H1 (cell line): Measurements from ENCODE around the gene MXD1.

Experiments used
- BACH1 ChIP-seq: IDR thresholded peaks from 2 replicates; pipeline ENCODE4 v1.6.1; 2012; ENCODE audit warnings: low read length, improper control_type of control experiment
- CREB1 ChIP-seq: IDR thresholded peaks from 2 replicates; pipeline ENCODE4 v1.6.1; 2012; ENCODE audit warnings: inconsistent platforms
- CTCF ChIP-seq, 3 experiments: IDR thresholded peaks; 1 replicate in 2 of 3; 2 replicates in 1 of 3; pipeline versions ENCODE4 v1.5.1 to v1.6.1; 2011; ENCODE audit warnings: low read length in 3 of 3, mild to moderate bottlenecking in 3 of 3, inconsistent platforms in 2 of 3, low read depth in 1 of 3, moderate library complexity in 1 of 3; ENCODE audit not compliant: insufficient read depth in 1 of 3; ENCODE audit errors: control extremely low read depth in 1 of 3
- EZH2 ChIP-seq: fragments of 200-600 bp; sonication (generic); IDR thresholded peaks from 2 replicates; pipeline ENCODE4 v1.7.1; 2012; ENCODE audit warnings: low read depth, mild to moderate bottlenecking, moderate library complexity, low read length, inconsistent platforms; ENCODE audit not compliant: severe bottlenecking
- POLR2AphosphoS5 ChIP-seq: IDR thresholded peaks from 2 replicates; pipeline ENCODE4 v1.6.1; 2011; ENCODE audit warnings: low read depth, low read length
- SIX5 ChIP-seq: IDR thresholded peaks from 2 replicates; pipeline ENCODE4 v1.6.1; 2011; ENCODE audit warnings: mild to moderate bottlenecking, low read depth, low read length
- TAF1 ChIP-seq: IDR thresholded peaks from 2 replicates; pipeline ENCODE4 v1.6.1; 2011; ENCODE audit warnings: mild to moderate bottlenecking, low read depth, low read length
- TBP ChIP-seq: IDR thresholded peaks from 2 replicates; pipeline ENCODE4 v1.6.1; 2011; ENCODE audit warnings: low read depth, low read length, improper control_type of control experiment

DNA sequence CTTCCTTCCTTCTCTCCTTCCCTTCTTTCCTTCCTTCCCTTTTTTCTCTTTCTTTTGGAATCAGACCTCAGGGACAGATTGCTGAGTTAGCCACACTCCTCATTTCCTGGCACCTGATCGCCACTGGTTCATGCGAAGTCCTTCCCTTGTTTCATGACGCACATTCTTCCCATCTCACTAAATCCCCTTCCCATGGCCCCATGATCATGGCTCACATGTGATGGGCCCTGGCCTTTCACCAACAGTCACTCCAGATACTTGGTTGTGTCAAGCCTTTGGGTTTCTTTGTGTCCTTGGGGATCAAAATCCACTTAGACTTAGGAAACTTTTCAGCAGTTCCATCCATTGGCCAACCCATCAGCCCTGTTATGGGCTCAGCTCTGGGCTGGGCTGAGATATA, 70.3 kb downstream of the MXD1 start:
- TF ChIP-seq POLR2AphosphoS5: no peak
- TF ChIP-seq TBP: no peak
- TF ChIP-seq TAF1: no peak
- TF ChIP-seq CTCF (IDR thresholded peaks at IDR 0.05; ENCODE audit: control extremely low read depth in 1 of 3, insufficient read depth in 1 of 3, low read depth in 1 of 3, low read length in 3 of 3): no peak
- TF ChIP-seq CREB1: no peak
- TF ChIP-seq BACH1: no peak
- TF ChIP-seq EZH2: no peak
- no peak for TF ChIP-seq SIX5
